Nephron progenitor cell (in vitro differentiated cells): Measurements from ENCODE around the gene FIG4.
"Not testable (repeated sequence)": the region's sequence is repeated elsewhere in the genome, so short reads cannot be mapped to it uniquely, and the experiment has no call there.

Experiments
- DNase-seq: peaks from one replicate; pipeline ENCODE4 v3.0.0; 2021
- H3K27ac Mint-ChIP-seq: 2 replicates; pipeline ENCODE4 v1.8.0; 2021; ENCODE audit warnings: mild to moderate bottlenecking, moderate library complexity, mixed read lengths
- H3K27me3 Mint-ChIP-seq: 2 replicates; pipeline ENCODE4 v1.8.0; 2021; ENCODE audit warnings: mild to moderate bottlenecking, low read depth, mixed read lengths; ENCODE audit not compliant: poor library complexity
- H3K36me3 Mint-ChIP-seq: 2 replicates; pipeline ENCODE4 v1.8.0; 2021; ENCODE audit warnings: low read depth, mixed read lengths
- H3K4me1 Mint-ChIP-seq: 2 replicates; pipeline ENCODE4 v1.8.0; 2021; ENCODE audit warnings: mixed read lengths
- H3K4me3 Mint-ChIP-seq: 2 replicates; pipeline ENCODE4 v1.8.0; 2021; ENCODE audit warnings: mild to moderate bottlenecking, moderate library complexity, mixed read lengths
- H3K9me3 Mint-ChIP-seq: 2 replicates; pipeline ENCODE4 v1.8.0; 2021; ENCODE audit warnings: mild to moderate bottlenecking, moderate library complexity, mixed read lengths
- TF ChIP-seq, protein P1 (sequence below): fragments of 200-600 bp; sonication (generic); IDR thresholded peaks from 2 replicates; pipeline ENCODE4 v1.5.0; 2021; ENCODE audit warnings: antibody characterized with exemption

The FIG4 gene

DNA sequence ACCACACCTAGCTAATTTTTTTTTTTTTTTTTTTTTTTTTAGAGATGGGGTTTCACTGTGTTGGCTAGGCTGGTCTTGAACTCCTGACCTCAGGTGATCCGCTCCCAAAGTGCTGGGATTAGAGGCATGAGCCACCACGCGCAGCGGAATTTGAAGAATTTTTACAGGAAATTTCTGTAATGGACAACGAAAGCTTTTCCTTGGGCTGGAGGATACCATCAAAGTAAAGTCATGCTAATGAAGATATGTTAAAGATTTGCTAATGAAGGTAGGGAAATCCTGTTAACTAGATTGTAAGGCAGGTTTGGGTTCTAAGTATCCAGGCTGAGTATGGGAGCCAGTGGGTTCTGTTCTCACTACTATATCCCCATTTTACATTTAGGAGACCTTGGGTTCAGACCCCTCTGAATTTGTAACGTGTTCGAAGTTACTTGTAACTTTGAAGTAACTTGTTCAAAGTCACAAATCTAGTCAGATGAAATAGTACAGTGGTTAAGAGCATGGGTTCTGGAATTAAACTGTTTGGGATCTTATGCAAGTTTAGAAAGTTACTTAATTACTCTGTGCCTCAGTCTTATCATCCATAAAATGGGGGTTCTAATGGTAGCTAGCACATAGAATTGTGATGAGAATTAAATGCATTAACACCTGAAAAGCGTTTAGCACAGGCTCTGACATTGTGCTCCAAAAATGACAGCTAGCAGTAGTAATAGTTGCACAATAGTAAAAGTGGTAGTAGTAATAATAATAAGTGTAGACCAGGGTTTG lies 163.6 kb downstream of the FIG4 start:
- Mint-ChIP-seq H3K27me3 (no peaks in the 10 kb centered on the region), H3K27ac (no peak overlapping the region), H3K36me3 (no peaks in the 10 kb centered on the region), H3K4me1 (no peaks in the 10 kb centered on the region), H3K4me3 (no peak overlapping the region), H3K9me3 (peaks cover under 1% of the 10 kb centered on the region)
- no peak for DNase-seq
- TF ChIP-seq, protein P1, sequence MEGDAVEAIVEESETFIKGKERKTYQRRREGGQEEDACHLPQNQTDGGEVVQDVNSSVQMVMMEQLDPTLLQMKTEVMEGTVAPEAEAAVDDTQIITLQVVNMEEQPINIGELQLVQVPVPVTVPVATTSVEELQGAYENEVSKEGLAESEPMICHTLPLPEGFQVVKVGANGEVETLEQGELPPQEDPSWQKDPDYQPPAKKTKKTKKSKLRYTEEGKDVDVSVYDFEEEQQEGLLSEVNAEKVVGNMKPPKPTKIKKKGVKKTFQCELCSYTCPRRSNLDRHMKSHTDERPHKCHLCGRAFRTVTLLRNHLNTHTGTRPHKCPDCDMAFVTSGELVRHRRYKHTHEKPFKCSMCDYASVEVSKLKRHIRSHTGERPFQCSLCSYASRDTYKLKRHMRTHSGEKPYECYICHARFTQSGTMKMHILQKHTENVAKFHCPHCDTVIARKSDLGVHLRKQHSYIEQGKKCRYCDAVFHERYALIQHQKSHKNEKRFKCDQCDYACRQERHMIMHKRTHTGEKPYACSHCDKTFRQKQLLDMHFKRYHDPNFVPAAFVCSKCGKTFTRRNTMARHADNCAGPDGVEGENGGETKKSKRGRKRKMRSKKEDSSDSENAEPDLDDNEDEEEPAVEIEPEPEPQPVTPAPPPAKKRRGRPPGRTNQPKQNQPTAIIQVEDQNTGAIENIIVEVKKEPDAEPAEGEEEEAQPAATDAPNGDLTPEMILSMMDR, result no peak

DNA sequence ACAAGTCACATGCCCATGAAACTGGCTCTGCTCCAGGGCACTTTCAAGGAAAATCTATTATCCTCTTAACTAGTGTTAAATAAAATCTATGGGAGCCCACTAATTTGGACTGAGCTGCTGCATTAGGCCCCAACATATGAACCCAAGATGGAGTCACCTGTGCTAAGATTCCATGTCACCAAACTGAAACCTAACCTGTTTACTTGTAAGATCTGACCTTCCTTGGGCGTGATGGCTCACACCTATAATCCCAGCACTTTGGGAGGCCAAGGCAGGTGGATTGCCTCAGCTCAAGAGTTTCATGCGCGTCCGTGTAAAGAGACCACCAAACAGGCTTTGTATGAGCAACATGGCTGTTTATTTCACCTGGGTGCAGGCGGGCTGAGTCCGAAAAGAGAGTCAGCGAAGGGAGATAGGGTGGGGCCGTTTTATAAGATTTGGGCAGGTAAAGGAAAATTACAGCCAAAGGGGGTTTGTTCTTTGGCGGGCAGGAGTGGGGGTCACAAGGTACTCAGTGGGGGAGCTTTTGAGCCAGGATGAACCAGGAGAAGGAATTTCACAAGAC lies 164.5 kb downstream of the FIG4 start:
- not testable (repeated sequence) for DNase-seq, H3K36me3 Mint-ChIP-seq, H3K27ac Mint-ChIP-seq, H3K4me1 Mint-ChIP-seq, H3K9me3 Mint-ChIP-seq, H3K27me3 Mint-ChIP-seq, H3K4me3 Mint-ChIP-seq

DNA sequence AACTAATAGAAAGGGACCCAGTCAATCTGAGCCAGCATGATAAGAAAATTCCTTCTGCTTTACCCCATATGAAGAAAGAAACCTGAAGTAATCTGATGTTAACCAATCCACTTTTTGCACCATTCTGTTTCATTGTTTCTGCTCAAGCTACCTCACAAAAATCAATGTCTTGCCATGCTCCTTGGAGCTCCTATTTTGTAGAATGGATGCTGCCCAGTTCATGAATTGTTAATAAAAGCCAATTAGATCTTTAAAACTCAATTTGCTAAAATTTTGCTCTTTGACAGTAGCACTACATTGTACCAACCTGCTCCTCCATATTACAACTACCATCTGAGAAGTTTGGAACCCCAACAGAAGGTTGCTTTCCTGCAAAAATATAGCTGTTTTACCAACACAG lies 170.8 kb downstream of the FIG4 start:
- H3K36me3 Mint-ChIP-seq, result no peaks in the 10 kb centered on the region
- H3K4me3 Mint-ChIP-seq, result no peak overlapping the region
- DNase-seq, result no peak
- TF ChIP-seq, protein P1, result no peak
- H3K4me1 Mint-ChIP-seq, result no peaks in the 10 kb centered on the region
- peaks cover 4% of the 10 kb centered on the region for H3K27me3 Mint-ChIP-seq
- H3K9me3 Mint-ChIP-seq, result peaks cover 34% of the 10 kb centered on the region
- no peak overlapping the region for H3K27ac Mint-ChIP-seq

DNA sequence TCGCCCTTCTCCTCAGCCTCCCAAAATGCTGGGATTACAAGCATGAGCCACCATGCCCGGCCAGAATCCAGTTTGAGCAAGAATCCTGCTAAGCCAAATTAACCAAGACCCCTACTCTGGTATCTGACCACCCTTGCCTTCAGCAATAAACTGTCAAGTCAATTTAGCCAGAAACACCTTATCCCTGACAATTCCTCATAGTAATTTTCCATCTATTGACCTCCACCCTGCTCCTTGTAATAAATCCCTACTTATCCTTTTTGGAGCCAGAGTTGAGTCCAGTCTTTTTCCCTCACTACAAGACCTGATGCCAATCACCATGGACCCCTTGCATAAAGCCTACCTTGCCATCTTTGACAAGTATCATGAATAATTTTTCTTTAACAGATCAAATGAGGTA lies 173.0 kb downstream of the FIG4 start:
- H3K9me3 Mint-ChIP-seq, result peaks cover 34% of the 10 kb centered on the region
- peaks cover 14% of the 10 kb centered on the region for H3K4me1 Mint-ChIP-seq
- TF ChIP-seq, protein P1, result no peak
- no peak overlapping the region for H3K4me3 Mint-ChIP-seq
- H3K27ac Mint-ChIP-seq, result no peak overlapping the region
- DNase-seq, result no peak
- H3K36me3 Mint-ChIP-seq, result no peaks in the 10 kb centered on the region
- peaks cover 4% of the 10 kb centered on the region for H3K27me3 Mint-ChIP-seq

DNA sequence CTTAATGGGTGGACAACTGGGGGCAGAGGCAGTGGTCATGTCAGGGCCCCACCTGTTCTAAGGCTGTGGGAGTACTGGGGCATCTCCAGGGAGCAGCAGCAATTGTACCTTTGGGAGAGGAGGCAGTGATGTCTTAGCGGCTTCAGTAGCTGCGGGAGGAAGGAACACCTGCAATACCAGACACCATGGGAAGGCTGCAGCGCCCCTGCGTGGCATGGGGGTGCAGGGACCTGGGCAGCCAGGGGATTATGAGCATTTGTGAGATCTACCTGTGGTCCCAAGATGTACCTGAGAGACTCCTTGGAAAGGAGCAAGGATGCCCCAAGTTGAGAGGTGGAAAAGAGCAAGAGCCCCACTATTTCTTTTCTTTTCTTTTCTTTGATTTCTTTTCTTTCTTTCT lies 174.9 kb downstream of the FIG4 start:
- DNase-seq, result no peak
- TF ChIP-seq, protein P1, result no peak
- H3K36me3 Mint-ChIP-seq, result no peaks in the 10 kb centered on the region
- peaks cover 29% of the 10 kb centered on the region for H3K4me1 Mint-ChIP-seq
- no peak overlapping the region for H3K27ac Mint-ChIP-seq
- peaks cover 21% of the 10 kb centered on the region for H3K9me3 Mint-ChIP-seq
- peaks cover 4% of the 10 kb centered on the region for H3K27me3 Mint-ChIP-seq
- H3K4me3 Mint-ChIP-seq, result no peak overlapping the region

DNA sequence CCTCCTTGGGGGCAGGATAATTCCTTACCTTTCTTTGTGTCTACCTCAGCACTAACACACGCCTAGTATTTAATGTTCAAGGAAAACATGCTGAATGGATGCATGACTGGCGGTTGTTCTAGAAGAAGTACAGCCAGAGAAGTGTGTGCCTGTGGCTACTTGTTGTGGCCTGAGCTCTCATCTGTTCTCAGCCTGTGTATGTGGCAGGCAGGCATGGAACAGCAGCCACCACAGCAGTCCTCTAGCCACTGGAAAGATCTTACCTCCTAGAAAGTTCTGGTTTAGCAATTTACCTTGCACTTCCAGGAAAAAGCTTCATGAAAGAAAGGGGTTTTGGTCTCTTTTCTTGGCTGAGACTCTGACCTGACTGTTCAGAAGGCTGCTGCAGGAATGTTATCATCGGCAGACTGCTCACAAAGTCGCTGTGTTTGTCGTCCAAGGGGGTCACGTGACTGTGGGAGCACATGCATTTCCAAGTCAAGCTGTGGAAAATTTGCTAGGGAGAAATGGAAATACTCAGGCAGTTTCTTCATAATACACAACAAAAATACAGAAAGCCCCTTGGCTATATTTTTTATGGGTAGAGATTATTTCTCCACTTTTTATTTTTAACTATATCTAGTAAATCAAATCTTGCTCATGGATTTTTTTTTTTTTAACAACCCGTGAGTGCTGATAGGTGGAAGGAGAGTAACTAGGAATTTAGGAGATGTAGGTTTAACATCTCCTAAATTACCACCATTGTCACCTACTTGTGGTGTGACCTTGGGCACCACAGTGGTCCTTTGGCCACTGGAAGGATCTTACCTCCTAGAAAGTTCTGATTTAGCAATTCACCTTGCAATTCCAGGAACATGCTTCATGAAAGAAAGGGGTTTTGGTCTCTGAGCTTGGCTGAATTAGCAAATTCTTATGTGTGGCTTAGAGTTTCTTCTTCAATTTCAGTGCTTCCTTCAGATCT lies 176.2 kb downstream of the FIG4 start:
- Mint-ChIP-seq H3K27ac (no peak overlapping the region), H3K27me3 (peaks cover 4% of the 10 kb centered on the region), H3K9me3 (peaks cover 8% of the 10 kb centered on the region), H3K4me3 (no peak overlapping the region), H3K4me1 (peaks cover 38% of the 10 kb centered on the region), H3K36me3 (no peaks in the 10 kb centered on the region)
- TF ChIP-seq, protein P1, result no peak
- DNase-seq, result no peak
